ENCODE measurements around the gene RHCE. TPM values are rescaled to one million over a fixed set of nuclear protein-coding genes. Genes with fewer than 3 reads are reported as not detected.
A peak's percentile ranks its signal among the peaks of the same experiment; 100 is the strongest.
"Not testable (repeated sequence)": the region's sequence is repeated elsewhere in the genome, so short reads cannot be mapped to it uniquely, and the experiment has no call there.

The RHCE gene
- total RNA-seq: under 0.01 TPM in 2 replicates

- not testable (repeated sequence) for DNase-seq (ENCODE audit: low read depth); H3K4me3 ChIP-seq (ENCODE audit: low read depth, low read length)
These were observed at the start of gene RHCE for GRCh38 chr1:25420715-25421114. Gene RHCE (minus strand): TSS chr1:25420825. CDS start chr1:25420786, 39 bp downstream.

DNA sequence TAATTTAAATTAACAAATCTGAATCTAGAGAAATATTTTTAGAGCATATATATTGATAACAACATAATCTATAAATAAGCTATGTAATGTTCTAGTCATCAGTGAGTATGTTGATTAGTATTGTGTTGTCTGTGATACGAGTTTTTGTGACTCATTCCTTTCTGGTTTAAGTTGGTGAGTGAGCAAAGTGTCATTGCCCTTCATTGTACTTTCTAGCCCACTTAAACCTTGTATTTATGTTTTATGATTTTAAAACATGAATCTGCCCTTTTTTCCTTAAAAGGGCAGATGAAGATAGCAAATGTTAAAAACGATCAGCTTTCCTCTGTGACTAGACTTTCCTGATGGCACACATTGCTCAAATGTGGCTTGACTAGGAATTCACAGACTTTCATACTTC lies 48.6 kb upstream of the RHCE start:
- no peak overlapping the region for H3K4me3 ChIP-seq (ENCODE audit: low read depth, low read length)
- DNase-seq (ENCODE audit: low read depth): peak; percentile 18
- TF ChIP-seq CTCF (IDR thresholded peaks at IDR 0.05; ENCODE audit: insufficient read depth, low read depth, low read length): no peak

DNA sequence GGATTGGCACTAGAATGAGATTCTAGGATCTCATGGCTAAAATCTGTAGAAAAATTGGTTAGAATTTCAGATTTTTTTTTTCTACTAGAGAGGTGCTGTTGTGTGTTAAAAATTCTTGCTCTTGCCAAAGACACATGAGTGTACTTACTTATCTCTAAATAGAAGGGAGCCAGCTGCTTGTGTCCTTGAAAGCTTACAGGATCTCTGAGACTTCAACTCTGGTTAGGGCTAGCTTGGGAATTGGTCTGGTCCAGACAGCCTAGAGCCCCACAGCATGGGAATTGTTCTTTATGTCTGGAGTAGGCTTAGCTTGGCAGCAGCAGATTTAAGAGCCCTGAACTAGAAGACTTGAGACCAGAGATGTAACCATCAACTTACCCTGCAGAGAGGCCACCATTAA lies 47.4 kb upstream of the RHCE start:
- no peak for TF ChIP-seq CTCF (IDR thresholded peaks at IDR 0.05; ENCODE audit: insufficient read depth, low read depth, low read length)
- DNase-seq (ENCODE audit: low read depth): peak; percentile 89
- H3K4me3 ChIP-seq (ENCODE audit: low read depth, low read length): no peak overlapping the region

DNA sequence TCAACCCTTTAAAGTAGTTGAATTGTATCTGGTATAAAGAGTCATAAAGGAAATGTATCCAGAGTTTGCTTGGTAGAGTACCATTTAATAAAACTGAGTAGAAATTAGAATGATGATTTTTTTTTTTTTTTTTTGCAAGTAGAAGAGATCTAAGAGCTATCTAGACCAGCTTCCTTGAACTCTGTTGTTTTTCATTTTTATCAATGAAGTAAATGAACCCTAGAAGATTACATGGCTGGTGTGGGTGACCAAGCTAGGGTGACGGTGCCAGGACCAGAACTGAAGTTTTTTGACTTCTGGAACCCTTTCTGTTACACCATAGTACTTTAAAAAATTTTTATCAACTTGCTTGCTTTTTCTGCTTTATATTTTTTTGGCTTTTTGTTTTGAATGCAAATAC lies 47.0 kb upstream of the RHCE start:
- DNase-seq (ENCODE audit: low read depth): no peak
- H3K4me3 ChIP-seq (ENCODE audit: low read depth, low read length): no peak overlapping the region
- TF ChIP-seq CTCF (IDR thresholded peaks at IDR 0.05; ENCODE audit: insufficient read depth, low read depth, low read length): no peak

DNA sequence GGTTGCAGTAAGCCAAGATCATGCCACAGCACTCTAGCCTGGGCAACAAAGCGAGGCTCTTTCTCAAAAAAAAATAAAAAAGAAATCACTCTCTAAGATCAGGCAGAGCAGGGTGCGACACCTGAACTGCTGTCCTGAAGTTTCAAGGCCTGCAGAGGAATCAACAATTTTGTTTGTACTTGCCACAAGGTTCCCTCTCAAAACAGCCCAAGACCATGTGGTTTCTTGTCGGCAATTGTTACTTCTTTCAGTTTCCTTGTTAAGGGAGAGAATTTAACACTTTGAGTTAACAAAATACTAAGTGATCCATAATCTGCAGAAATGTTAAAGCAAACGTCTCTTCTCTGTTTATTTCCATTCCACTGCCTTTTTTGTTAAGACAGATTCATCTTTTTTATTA lies 46.6 kb upstream of the RHCE start:
- DNase-seq (ENCODE audit: low read depth): no peak
- no peak for TF ChIP-seq CTCF (IDR thresholded peaks at IDR 0.05; ENCODE audit: insufficient read depth, low read depth, low read length)
- no peak overlapping the region for H3K4me3 ChIP-seq (ENCODE audit: low read depth, low read length)

GRCh38 chr1:25462732-25463131 lies 42.1 kb upstream of the RHCE start:
- no peak for TF ChIP-seq CTCF (IDR thresholded peaks at IDR 0.05; ENCODE audit: insufficient read depth, low read depth, low read length)
- no peak overlapping the region for H3K4me3 ChIP-seq (ENCODE audit: low read depth, low read length)
- DNase-seq (ENCODE audit: low read depth): peak; percentile 20

GRCh38 chr1:25461849-25462248 lies 41.2 kb upstream of the RHCE start:
- TF ChIP-seq CTCF (IDR thresholded peaks at IDR 0.05; ENCODE audit: insufficient read depth, low read depth, low read length): no peak
- H3K4me3 ChIP-seq (ENCODE audit: low read depth, low read length): no peak overlapping the region
- no peak for DNase-seq (ENCODE audit: low read depth)

- H3K4me3 ChIP-seq (ENCODE audit: low read depth, low read length); DNase-seq (ENCODE audit: low read depth): not testable (repeated sequence)
These were observed 40.2 kb upstream of the RHCE start for GRCh38 chr1:25460816-25461215.
